Hepatocyte (in vitro differentiated cells): ENCODE data around the gene CHST13. TPM values are rescaled to one million over a fixed set of nuclear protein-coding genes. Genes with fewer than 3 reads are reported as not detected.
"Not testable (repeated sequence)": the region's sequence is repeated elsewhere in the genome, so short reads cannot be mapped to it uniquely, and the experiment has no call there.

Source experiments
- DNase-seq: peaks from one replicate; pipeline ENCODE4 v3.0.0-alpha.2; 2016; ENCODE audit warnings: low spot score
- H2AFZ ChIP-seq: fragments of 200-600 bp; sonication (generic); 2 replicates; pipeline ENCODE4 v1.6.0; 2016; ENCODE audit warnings: antibody characterized with exemption, mild to moderate bottlenecking
- H3K27ac ChIP-seq: fragments of 200-600 bp; sonication (generic); 2 replicates; pipeline ENCODE4 v1.5.1; 2016; ENCODE audit warnings: mild to moderate bottlenecking
- H3K27me3 ChIP-seq: fragments of 200-600 bp; sonication (generic); 2 replicates; pipeline ENCODE4 v1.6.1; 2016
- H3K36me3 ChIP-seq: fragments of 200-600 bp; sonication (generic); replicated peaks from 2 replicates; pipeline ENCODE4 v1.5.1; 2016; ENCODE audit warnings: low read depth; ENCODE audit not compliant: insufficient read depth
- H3K4me1 ChIP-seq: fragments of 200-600 bp; sonication (generic); 2 replicates; pipeline ENCODE4 v1.5.1; 2016; ENCODE audit warnings: mild to moderate bottlenecking, moderate library complexity; ENCODE audit not compliant: insufficient read depth
- H3K4me2 ChIP-seq: fragments of 200-600 bp; sonication (generic); 2 replicates; pipeline ENCODE4 v1.6.0; 2016
- H3K4me3 ChIP-seq: fragments of 200-600 bp; sonication (generic); 2 replicates; pipeline ENCODE4 v1.5.1; 2016; ENCODE audit warnings: mild to moderate bottlenecking
- H3K79me2 ChIP-seq: fragments of 200-600 bp; sonication (generic); 2 replicates; pipeline ENCODE4 v1.6.0; 2017; ENCODE audit warnings: mild to moderate bottlenecking
- H3K9me2 ChIP-seq: fragments of 200-600 bp; sonication (generic); replicated peaks from 2 replicates; pipeline ENCODE4 v1.6.0; 2017; ENCODE audit warnings: mild to moderate bottlenecking; ENCODE audit not compliant: insufficient read depth
- H3K9me3 ChIP-seq: fragments of 200-600 bp; sonication (generic); 2 replicates; pipeline ENCODE4 v1.5.1; 2016; ENCODE audit warnings: low read depth, mild to moderate bottlenecking
- H4K20me1 ChIP-seq: fragments of 200-600 bp; sonication (generic); 2 replicates; pipeline ENCODE4 v1.6.0; 2016; ENCODE audit warnings: mild to moderate bottlenecking; ENCODE audit not compliant: insufficient read depth, poor library complexity, severe bottlenecking
- EZH2 ChIP-seq: fragments of 200-600 bp; sonication (generic); IDR thresholded peaks from 2 replicates; pipeline ENCODE4 v1.6.1; 2016; ENCODE audit warnings: antibody characterized with exemption, mild to moderate bottlenecking, borderline replicate concordance
- EZH2phosphoT487 ChIP-seq: fragments of 200-600 bp; sonication (generic); IDR thresholded peaks from one replicate; pipeline ENCODE4 v1.6.1; 2018; ENCODE audit warnings: antibody characterized with exemption, mild to moderate bottlenecking, low read depth, moderate library complexity; ENCODE audit not compliant: unreplicated experiment, severe bottlenecking
- WGBS: methylation state at CpG from one replicate; pipeline ENCODE4 v1.1.6; 2016; ENCODE audit warnings: low lambda C conversion rate; ENCODE audit errors: missing lambda C conversion rate; 5-methylcytosine and 5-hydroxymethylcytosine counted together
- polyA plus RNA-seq: library from polyadenylated mRNA; unstranded; fragments of >200 nt; fragmentation: Nextera tagmentation; extraction: Ambion mirVana; gene quantifications from 2 replicates; pipeline ENCODE4 v1.2.1, GENCODE V29; 2016
- total RNA-seq: library from RNA; depleted of rRNA; stranded (reverse); fragments of >200 nt; gene quantifications from 2 replicates; pipeline ENCODE4 v1.2.3, GENCODE V29; 2014
- TF ChIP-seq, protein P1 (sequence below): fragments of 200-600 bp; sonication (generic); IDR thresholded peaks from 2 replicates; pipeline ENCODE4 v1.5.1; 2016; ENCODE audit warnings: antibody characterized with exemption, mild to moderate bottlenecking; ENCODE audit not compliant: poor library complexity

CHST13 gene
- total and polyA plus RNA-seq, 2 experiments from 2014 or later: 31.5 to 54.6 TPM

DNA sequence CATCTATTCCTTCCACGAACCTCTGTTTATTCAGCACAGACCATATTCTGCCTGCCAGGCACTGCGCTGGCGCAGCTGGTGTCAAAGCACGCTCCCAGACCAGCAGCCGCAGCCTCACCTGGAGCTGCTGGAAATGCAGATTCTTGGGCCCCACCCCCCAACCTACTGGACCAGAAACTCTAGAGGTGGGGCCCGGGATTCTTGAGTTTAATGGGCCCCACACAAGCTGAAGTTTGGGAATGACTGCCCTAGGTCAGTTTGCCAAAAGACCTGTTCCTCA lies 7.0 kb downstream of the CHST13 start:
- H3K79me2 ChIP-seq: peaks cover 20% of the 10 kb centered on the region
- no peak overlapping the region for H3K4me3 ChIP-seq
- no peak for DNase-seq
- no peaks in the 10 kb centered on the region for H3K36me3 ChIP-seq
- no peaks in the 10 kb centered on the region for H4K20me1 ChIP-seq
- H3K9me3 ChIP-seq: no peaks in the 10 kb centered on the region
- no peak for TF ChIP-seq EZH2
- TF ChIP-seq EZH2phosphoT487: no peak
- TF ChIP-seq, protein P1, sequence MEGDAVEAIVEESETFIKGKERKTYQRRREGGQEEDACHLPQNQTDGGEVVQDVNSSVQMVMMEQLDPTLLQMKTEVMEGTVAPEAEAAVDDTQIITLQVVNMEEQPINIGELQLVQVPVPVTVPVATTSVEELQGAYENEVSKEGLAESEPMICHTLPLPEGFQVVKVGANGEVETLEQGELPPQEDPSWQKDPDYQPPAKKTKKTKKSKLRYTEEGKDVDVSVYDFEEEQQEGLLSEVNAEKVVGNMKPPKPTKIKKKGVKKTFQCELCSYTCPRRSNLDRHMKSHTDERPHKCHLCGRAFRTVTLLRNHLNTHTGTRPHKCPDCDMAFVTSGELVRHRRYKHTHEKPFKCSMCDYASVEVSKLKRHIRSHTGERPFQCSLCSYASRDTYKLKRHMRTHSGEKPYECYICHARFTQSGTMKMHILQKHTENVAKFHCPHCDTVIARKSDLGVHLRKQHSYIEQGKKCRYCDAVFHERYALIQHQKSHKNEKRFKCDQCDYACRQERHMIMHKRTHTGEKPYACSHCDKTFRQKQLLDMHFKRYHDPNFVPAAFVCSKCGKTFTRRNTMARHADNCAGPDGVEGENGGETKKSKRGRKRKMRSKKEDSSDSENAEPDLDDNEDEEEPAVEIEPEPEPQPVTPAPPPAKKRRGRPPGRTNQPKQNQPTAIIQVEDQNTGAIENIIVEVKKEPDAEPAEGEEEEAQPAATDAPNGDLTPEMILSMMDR: no peak
- H3K4me1 ChIP-seq: peaks cover 29% of the 10 kb centered on the region
- peaks cover 9% of the 10 kb centered on the region for H3K27me3 ChIP-seq
- no peak overlapping the region for H2AFZ ChIP-seq
- H3K27ac ChIP-seq: no peak overlapping the region
- 88% methylated on average over 6 of the region's 6 CpGs for WGBS
- H3K4me2 ChIP-seq: no peak overlapping the region
- H3K9me2 ChIP-seq: no peaks in the 10 kb centered on the region

- Histone ChIP-seq H3K79me2 (peaks cover 20% of the 10 kb centered on the region), H3K4me2 (no peak overlapping the region), H3K27ac (no peak overlapping the region), H3K4me1 (peaks cover 20% of the 10 kb centered on the region), H3K36me3 (no peaks in the 10 kb centered on the region), H3K9me3 (no peaks in the 10 kb centered on the region), H3K27me3 (peaks cover 9% of the 10 kb centered on the region), H4K20me1 (no peaks in the 10 kb centered on the region), H3K9me2 (no peaks in the 10 kb centered on the region), H3K4me3 (no peak overlapping the region), H2AFZ (no peak overlapping the region)
- DNase-seq: no peak
- no peak for TF ChIP-seq EZH2phosphoT487
- TF ChIP-seq, protein P1: no peak
- no peak for TF ChIP-seq EZH2
Observed at GRCh38 chr3:126533506-126533905, 9.6 kb downstream of the CHST13 start.

DNA sequence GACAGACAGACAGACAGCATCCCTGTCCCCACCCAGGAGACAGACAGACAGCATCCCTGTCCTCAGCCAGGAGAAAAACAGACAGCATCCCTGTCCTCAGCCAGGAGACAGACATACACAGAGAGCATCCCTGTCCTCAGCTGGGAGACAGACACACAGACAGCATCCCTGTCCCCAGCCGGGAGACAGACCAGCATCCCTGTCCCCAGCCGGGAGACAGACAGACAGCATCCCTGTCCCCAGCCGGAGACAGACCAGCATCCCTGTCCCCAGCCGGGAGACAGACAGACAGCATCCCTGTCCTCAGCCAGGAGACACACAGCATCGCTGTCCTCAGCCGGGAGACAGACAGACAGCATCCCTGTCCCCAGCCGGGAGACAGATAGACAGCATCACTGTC lies 10.8 kb downstream of the CHST13 start:
- H3K27ac ChIP-seq, DNase-seq, H2AFZ ChIP-seq, H4K20me1 ChIP-seq, H3K9me3 ChIP-seq, H3K27me3 ChIP-seq, H3K4me3 ChIP-seq, H3K4me2 ChIP-seq, H3K9me2 ChIP-seq, H3K36me3 ChIP-seq: not testable (repeated sequence)
- WGBS: 85% methylated on average over 5 of the region's 7 CpGs
- H3K79me2 ChIP-seq: peaks cover 20% of the 10 kb centered on the region
- peaks cover 11% of the 10 kb centered on the region for H3K4me1 ChIP-seq

GRCh38 chr3:126535636-126536035 lies 11.7 kb downstream of the CHST13 start:
- Histone ChIP-seq H3K9me3 (no peaks in the 10 kb centered on the region), H3K79me2 (peaks cover 20% of the 10 kb centered on the region), H3K4me2 (no peak overlapping the region), H2AFZ (no peak overlapping the region), H3K27ac (no peak overlapping the region), H3K9me2 (no peaks in the 10 kb centered on the region), H3K4me3 (no peak overlapping the region), H4K20me1 (no peaks in the 10 kb centered on the region), H3K4me1 (peaks cover 2% of the 10 kb centered on the region), H3K27me3 (peaks cover 9% of the 10 kb centered on the region), H3K36me3 (no peaks in the 10 kb centered on the region)
- DNase-seq: no peak
- no peak for TF ChIP-seq EZH2phosphoT487
- TF ChIP-seq, protein P1: no peak
- TF ChIP-seq EZH2: no peak
